Astrocyte (in vitro differentiated cells and primary cell): ENCODE data around the gene OSBPL9. TPM values are rescaled to one million over a fixed set of nuclear protein-coding genes. Genes with fewer than 3 reads are reported as not detected.

Experiments
- DNase-seq: peaks from one replicate; pipeline ENCODE4 v3.0.0-alpha.2; 2010; ENCODE audit warnings: low read depth
- FAIRE-seq: peaks from 2 replicates; lab custom pipeline; 2011; peaks lifted over from hg19 to GRCh38; lab: Jason Lieb, UNC
- H2AFZ ChIP-seq: 2 replicates; pipeline ENCODE4 v1.6.0; 2012; ENCODE audit warnings: low read depth, low read length, inconsistent platforms
- H3K27ac ChIP-seq: 2 replicates; pipeline ENCODE4 v1.5.1; 2011; ENCODE audit warnings: low read depth, low read length, inconsistent platforms
- H3K27me3 ChIP-seq: 2 replicates; pipeline ENCODE4 v1.6.0; 2011; ENCODE audit warnings: low read length, inconsistent platforms; ENCODE audit not compliant: insufficient read depth
- H3K36me3 ChIP-seq: 2 replicates; pipeline ENCODE4 v1.5.1; 2011; ENCODE audit warnings: low read length, inconsistent platforms; ENCODE audit not compliant: insufficient read depth
- H3K4me1 ChIP-seq: 2 replicates; pipeline ENCODE4 v1.5.1; 2011; ENCODE audit warnings: low read length, inconsistent platforms; ENCODE audit not compliant: insufficient read depth
- H3K4me2 ChIP-seq: 2 replicates; pipeline ENCODE4 v1.6.0; 2012; ENCODE audit warnings: low read length, inconsistent platforms
- H3K4me3 ChIP-seq: 2 replicates; pipeline ENCODE4 v1.5.1; 2011; ENCODE audit warnings: low read depth, mild to moderate bottlenecking, low read length, inconsistent platforms; ENCODE audit not compliant: insufficient read depth
- H3K79me2 ChIP-seq: 2 replicates; pipeline ENCODE4 v1.6.0; 2012; ENCODE audit warnings: mild to moderate bottlenecking, low read length, inconsistent platforms; ENCODE audit not compliant: insufficient read depth
- H3K9ac ChIP-seq: 2 replicates; pipeline ENCODE4 v1.6.0; 2012; ENCODE audit warnings: mild to moderate bottlenecking, low read length, inconsistent platforms
- H3K9me3 ChIP-seq: 2 replicates; pipeline ENCODE4 v1.5.1; 2012; ENCODE audit warnings: low read depth, mild to moderate bottlenecking, low read length, inconsistent platforms; ENCODE audit not compliant: insufficient read depth
- H4K20me1 ChIP-seq: 2 replicates; pipeline ENCODE4 v1.6.0; 2012; ENCODE audit warnings: low read length, inconsistent platforms; ENCODE audit not compliant: insufficient read depth
- H3K27ac Mint-ChIP-seq: one replicate; pipeline ENCODE4 v1.8.0; 2021; ENCODE audit warnings: mild to moderate bottlenecking, mixed read lengths; ENCODE audit not compliant: unreplicated experiment
- H3K27me3 Mint-ChIP-seq: one replicate; pipeline ENCODE4 v1.8.0; 2021; ENCODE audit warnings: low read depth, mixed read lengths; ENCODE audit not compliant: unreplicated experiment
- H3K36me3 Mint-ChIP-seq: one replicate; pipeline ENCODE4 v1.8.0; 2021; ENCODE audit warnings: low read depth, mixed read lengths; ENCODE audit not compliant: unreplicated experiment
- H3K4me1 Mint-ChIP-seq: one replicate; pipeline ENCODE4 v1.8.0; 2021; ENCODE audit warnings: low read depth, mixed read lengths; ENCODE audit not compliant: unreplicated experiment
- H3K4me3 Mint-ChIP-seq: one replicate; pipeline ENCODE4 v1.8.0; 2021; ENCODE audit warnings: mild to moderate bottlenecking, moderate library complexity, mixed read lengths; ENCODE audit not compliant: unreplicated experiment
- H3K9me3 Mint-ChIP-seq: one replicate; pipeline ENCODE4 v1.8.0; 2021; ENCODE audit warnings: mild to moderate bottlenecking, mixed read lengths; ENCODE audit not compliant: unreplicated experiment
- EZH2 ChIP-seq: IDR thresholded peaks from 2 replicates; pipeline ENCODE4 v1.6.1; 2012; ENCODE audit warnings: mild to moderate bottlenecking, low read length, inconsistent platforms; ENCODE audit not compliant: insufficient read depth
- total RNA-seq: library from RNA; stranded (reverse); gene quantifications from 2 replicates; pipeline ENCODE4 v1.2.1, GENCODE V29; 2021
- TF ChIP-seq, protein P1 (sequence below): IDR thresholded peaks from 2 replicates; pipeline ENCODE4 v1.5.1; 2011; ENCODE audit warnings: low read depth, mild to moderate bottlenecking, inconsistent platforms, low read length, moderate library complexity; ENCODE audit not compliant: insufficient read depth

Gene OSBPL9
- total RNA-seq, 1 donor from 2014 or later: 117 TPM

DNA sequence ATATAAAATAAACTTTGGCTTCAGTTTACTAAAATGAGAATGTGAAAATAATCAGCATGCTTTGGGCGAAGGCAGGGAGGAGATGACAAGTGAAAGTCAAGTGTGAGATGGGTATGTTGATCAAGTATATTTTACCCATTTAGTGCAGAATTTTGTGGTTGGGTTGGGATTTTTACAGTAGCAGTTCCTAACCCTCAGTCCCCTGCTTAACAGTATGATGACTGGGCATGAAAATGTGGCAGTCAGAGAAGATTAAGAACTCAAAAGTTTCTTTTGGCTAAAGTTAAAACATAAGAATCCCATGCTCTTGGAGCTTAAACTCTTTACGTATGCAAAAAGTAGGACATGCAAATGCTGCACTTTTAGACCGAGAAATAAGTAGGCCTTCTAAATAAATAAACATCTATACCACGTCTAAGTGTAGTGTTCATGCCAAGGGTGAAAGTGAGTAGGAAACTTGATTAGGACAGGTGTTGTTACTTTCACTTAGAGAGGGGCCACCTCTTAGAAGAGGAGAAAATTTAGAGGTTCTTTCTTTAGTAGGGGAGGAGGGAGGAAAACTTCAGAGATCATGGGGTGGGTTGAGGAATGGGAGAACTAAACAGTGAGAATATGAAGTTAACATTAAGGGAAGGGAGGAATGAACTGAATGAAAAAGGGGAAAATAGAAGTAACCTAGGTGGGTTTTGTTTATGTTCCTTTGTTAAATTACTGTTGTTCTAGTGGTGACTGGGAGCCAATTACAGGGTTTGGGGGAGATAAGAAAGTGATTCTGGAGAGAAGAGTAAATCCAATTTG lies 127.8 kb downstream of the OSBPL9 start:
- Histone ChIP-seq H3K27me3 (no peaks in the 10 kb centered on the region), H3K27ac (no peak overlapping the region), H2AFZ (no peak overlapping the region), H3K4me3 (no peak overlapping the region), H3K9ac (no peak overlapping the region), H3K4me2 (no peak overlapping the region), H3K36me3 (no peaks in the 10 kb centered on the region), H4K20me1 (peaks cover 15% of the 10 kb centered on the region), H3K4me1 (no peaks in the 10 kb centered on the region), H3K79me2 (peaks cover 26% of the 10 kb centered on the region), H3K9me3 (no peaks in the 10 kb centered on the region)
- Mint-ChIP-seq H3K4me1 (peaks cover 9% of the 10 kb centered on the region), H3K36me3 (peaks cover 4% of the 10 kb centered on the region), H3K9me3 (no peaks in the 10 kb centered on the region), H3K4me3 (no peak overlapping the region), H3K27ac (no peak overlapping the region), H3K27me3 (no peaks in the 10 kb centered on the region)
- DNase-seq (no peak), FAIRE-seq (no peak)
- TF ChIP-seq EZH2: no peak
- TF ChIP-seq, protein P1, sequence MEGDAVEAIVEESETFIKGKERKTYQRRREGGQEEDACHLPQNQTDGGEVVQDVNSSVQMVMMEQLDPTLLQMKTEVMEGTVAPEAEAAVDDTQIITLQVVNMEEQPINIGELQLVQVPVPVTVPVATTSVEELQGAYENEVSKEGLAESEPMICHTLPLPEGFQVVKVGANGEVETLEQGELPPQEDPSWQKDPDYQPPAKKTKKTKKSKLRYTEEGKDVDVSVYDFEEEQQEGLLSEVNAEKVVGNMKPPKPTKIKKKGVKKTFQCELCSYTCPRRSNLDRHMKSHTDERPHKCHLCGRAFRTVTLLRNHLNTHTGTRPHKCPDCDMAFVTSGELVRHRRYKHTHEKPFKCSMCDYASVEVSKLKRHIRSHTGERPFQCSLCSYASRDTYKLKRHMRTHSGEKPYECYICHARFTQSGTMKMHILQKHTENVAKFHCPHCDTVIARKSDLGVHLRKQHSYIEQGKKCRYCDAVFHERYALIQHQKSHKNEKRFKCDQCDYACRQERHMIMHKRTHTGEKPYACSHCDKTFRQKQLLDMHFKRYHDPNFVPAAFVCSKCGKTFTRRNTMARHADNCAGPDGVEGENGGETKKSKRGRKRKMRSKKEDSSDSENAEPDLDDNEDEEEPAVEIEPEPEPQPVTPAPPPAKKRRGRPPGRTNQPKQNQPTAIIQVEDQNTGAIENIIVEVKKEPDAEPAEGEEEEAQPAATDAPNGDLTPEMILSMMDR: no peak

DNA sequence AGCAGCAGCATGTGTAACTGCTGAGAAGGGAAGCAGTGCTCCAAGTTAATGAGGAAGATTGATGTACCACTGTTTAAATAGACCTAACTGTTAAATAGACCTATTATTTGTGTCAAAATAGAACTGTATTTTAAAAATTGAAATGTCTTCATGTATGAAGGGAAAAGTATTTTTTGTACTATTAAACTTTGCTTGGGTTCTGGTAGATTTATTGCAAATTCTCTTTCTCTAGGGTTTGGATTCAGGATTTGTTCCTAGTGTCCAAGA lies 128.3 kb downstream of the OSBPL9 start:
- peaks cover 21% of the 10 kb centered on the region for H3K79me2 ChIP-seq
- H3K9me3 ChIP-seq: no peaks in the 10 kb centered on the region
- H2AFZ ChIP-seq: no peak overlapping the region
- H3K4me1 Mint-ChIP-seq: peaks cover 9% of the 10 kb centered on the region
- H3K36me3 Mint-ChIP-seq: peaks cover 4% of the 10 kb centered on the region
- peaks cover 15% of the 10 kb centered on the region for H4K20me1 ChIP-seq
- no peak for TF ChIP-seq EZH2
- TF ChIP-seq, protein P1: no peak
- no peak for DNase-seq
- no peaks in the 10 kb centered on the region for H3K36me3 ChIP-seq
- no peak overlapping the region for H3K27ac ChIP-seq
- no peak overlapping the region for H3K27ac Mint-ChIP-seq
- no peak overlapping the region for H3K4me3 Mint-ChIP-seq
- H3K9me3 Mint-ChIP-seq: no peaks in the 10 kb centered on the region
- no peak overlapping the region for H3K4me2 ChIP-seq
- H3K27me3 ChIP-seq: no peaks in the 10 kb centered on the region
- H3K4me3 ChIP-seq: no peak overlapping the region
- H3K9ac ChIP-seq: no peak overlapping the region
- no peak for FAIRE-seq
- no peaks in the 10 kb centered on the region for H3K27me3 Mint-ChIP-seq
- H3K4me1 ChIP-seq: no peaks in the 10 kb centered on the region

DNA sequence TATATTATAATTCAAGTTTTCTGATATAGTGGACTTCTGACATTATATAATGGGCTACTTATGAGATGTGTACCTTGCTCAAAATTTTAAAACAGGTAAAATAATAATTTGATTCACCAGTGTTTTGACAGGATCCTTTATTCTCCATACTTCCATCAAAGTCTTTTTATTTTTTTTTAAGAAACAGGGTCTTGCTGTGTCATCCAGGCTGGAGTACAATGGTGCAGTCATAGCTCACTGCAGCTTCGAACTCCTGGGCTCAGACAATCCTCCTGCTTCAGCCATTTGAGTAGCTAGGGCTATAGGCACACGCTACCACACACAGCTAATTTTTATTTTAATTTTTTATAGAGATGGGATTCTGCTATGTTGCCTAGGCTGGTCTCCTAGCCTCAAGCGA lies 132.3 kb downstream of the OSBPL9 start:
- Histone ChIP-seq H2AFZ (no peak overlapping the region), H3K4me3 (no peak overlapping the region), H3K4me1 (no peaks in the 10 kb centered on the region), H3K27ac (no peak overlapping the region), H3K27me3 (no peaks in the 10 kb centered on the region), H3K9me3 (no peaks in the 10 kb centered on the region), H3K4me2 (no peak overlapping the region), H4K20me1 (peaks cover 9% of the 10 kb centered on the region), H3K9ac (no peak overlapping the region), H3K36me3 (peaks cover 14% of the 10 kb centered on the region), H3K79me2 (peaks cover 10% of the 10 kb centered on the region)
- H3K36me3 Mint-ChIP-seq: peaks cover 13% of the 10 kb centered on the region
- TF ChIP-seq, protein P1: no peak
- TF ChIP-seq EZH2: no peak
- peaks cover 11% of the 10 kb centered on the region for H3K4me1 Mint-ChIP-seq
- H3K27me3 Mint-ChIP-seq: no peaks in the 10 kb centered on the region
- FAIRE-seq: no peak
- no peak overlapping the region for H3K27ac Mint-ChIP-seq
- no peaks in the 10 kb centered on the region for H3K9me3 Mint-ChIP-seq
- H3K4me3 Mint-ChIP-seq: no peak overlapping the region
- no peak for DNase-seq
